ENCODE results near the gene DGCR8. TPM values are rescaled to one million over a fixed set of nuclear protein-coding genes. Genes with fewer than 3 reads are reported as not detected.

DGCR8 gene
- total RNA-seq, 1 donor, result 44.2 TPM

DNA sequence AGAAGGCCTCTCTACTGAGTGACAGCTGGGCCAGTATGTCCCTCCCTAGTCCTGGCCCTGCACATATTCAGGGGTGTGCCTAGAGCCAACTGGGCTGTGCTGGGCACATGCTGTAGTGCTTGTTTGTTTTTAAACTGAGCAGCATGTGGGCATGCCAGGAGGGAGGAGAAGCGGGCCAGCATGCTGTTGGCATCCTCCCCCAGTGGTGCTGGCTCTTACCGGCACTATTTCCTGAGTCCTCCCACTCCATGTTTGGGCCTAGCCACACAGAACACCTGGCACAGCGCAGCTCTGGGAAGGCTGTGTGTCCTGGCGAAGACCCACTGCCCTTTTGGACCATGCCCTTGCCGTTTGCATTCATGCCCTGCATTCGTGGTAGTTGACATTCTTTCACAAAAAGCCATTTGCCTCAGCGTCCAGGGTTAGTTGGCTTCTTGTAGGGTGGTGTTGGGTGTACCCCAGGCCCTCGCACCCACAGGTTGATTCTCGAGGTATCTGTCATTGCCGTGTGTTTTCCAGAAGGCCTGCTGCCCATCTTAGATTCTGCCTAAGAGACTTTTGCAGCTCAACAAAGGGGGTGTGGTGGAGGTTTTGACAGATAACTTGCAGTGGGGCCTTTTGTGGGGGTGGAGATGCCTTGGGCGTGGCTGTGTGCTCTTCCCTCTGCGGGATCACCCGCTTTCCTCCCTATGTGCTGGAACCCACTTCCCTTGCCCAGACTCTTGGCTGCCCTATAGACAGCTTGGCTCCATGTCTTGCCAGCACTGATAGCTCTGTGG lies 13.6 kb downstream of the DGCR8 start:
- Histone ChIP-seq H3K4me3 (ENCODE audit: insufficient read depth, low read length) (no peak overlapping the region), H3K27ac (ENCODE audit: low read depth, low read length) (no peak overlapping the region), H3K4me1 (ENCODE audit: insufficient read depth, low read length) (peaks cover 8% of the 10 kb centered on the region), H3K27me3 (ENCODE audit: insufficient read depth, low read length) (no peaks in the 10 kb centered on the region), H3K4me2 (ENCODE audit: insufficient read depth, low read length) (no peak overlapping the region), H3K9me3 (ENCODE audit: low read depth, low read length) (no peaks in the 10 kb centered on the region), H3K79me2 (ENCODE audit: insufficient read depth, low read length) (peaks cover 77% of the 10 kb centered on the region), H4K20me1 (ENCODE audit: insufficient read depth, low read length) (peaks cover 20% of the 10 kb centered on the region), H3K36me3 (ENCODE audit: insufficient read depth, low read length) (peaks cover 93% of the 10 kb centered on the region), H2AFZ (ENCODE audit: low read length) (no peak overlapping the region)
- TF ChIP-seq, protein P1, sequence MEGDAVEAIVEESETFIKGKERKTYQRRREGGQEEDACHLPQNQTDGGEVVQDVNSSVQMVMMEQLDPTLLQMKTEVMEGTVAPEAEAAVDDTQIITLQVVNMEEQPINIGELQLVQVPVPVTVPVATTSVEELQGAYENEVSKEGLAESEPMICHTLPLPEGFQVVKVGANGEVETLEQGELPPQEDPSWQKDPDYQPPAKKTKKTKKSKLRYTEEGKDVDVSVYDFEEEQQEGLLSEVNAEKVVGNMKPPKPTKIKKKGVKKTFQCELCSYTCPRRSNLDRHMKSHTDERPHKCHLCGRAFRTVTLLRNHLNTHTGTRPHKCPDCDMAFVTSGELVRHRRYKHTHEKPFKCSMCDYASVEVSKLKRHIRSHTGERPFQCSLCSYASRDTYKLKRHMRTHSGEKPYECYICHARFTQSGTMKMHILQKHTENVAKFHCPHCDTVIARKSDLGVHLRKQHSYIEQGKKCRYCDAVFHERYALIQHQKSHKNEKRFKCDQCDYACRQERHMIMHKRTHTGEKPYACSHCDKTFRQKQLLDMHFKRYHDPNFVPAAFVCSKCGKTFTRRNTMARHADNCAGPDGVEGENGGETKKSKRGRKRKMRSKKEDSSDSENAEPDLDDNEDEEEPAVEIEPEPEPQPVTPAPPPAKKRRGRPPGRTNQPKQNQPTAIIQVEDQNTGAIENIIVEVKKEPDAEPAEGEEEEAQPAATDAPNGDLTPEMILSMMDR (IDR thresholded peaks at IDR 0.05; ENCODE audit: extremely low read depth, low read depth, low read length), result no peak
- peak; percentile 38 for DNase-seq (ENCODE audit: insufficient read length, low spot score, missing footprints)

DNA sequence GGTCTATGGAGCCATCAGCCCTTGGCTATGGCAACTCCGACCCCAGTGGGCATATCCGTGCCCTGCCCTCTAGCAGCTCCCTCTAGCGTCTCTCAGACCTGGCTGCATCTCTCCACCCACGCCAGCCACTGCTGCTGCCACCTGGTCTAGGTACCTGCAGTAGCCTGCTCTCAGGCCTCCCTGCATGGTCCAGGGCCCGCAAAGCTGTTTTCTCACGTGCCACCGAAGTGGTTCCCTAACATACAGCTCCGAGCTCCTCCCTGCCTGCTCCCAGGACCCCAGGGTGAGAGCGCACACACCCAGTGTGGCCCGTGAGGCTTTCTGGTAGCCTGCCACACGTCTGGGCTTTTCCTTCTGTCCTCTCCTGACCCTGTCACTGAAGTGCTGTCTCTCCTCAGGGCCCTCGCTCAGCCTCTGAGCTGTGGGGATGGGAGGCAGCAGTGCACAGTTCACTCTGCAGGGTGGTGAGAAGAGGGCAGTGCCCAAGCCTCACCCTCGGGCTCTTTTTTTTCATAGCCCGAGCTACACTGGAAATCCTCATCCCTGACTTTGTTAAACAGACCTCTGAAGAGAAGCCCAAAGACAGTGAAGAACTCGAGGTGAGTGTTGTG lies 14.3 kb downstream of the DGCR8 start:
- Histone ChIP-seq H4K20me1 (ENCODE audit: insufficient read depth, low read length) (peaks cover 26% of the 10 kb centered on the region), H2AFZ (ENCODE audit: low read length) (no peak overlapping the region), H3K27me3 (ENCODE audit: insufficient read depth, low read length) (no peaks in the 10 kb centered on the region), H3K9me3 (ENCODE audit: low read depth, low read length) (no peaks in the 10 kb centered on the region), H3K27ac (ENCODE audit: low read depth, low read length) (no peak overlapping the region), H3K4me1 (ENCODE audit: insufficient read depth, low read length) (peaks cover 8% of the 10 kb centered on the region), H3K36me3 (ENCODE audit: insufficient read depth, low read length) (peaks cover 93% of the 10 kb centered on the region), H3K79me2 (ENCODE audit: insufficient read depth, low read length) (peaks cover 77% of the 10 kb centered on the region), H3K4me3 (ENCODE audit: insufficient read depth, low read length) (no peak overlapping the region), H3K4me2 (ENCODE audit: insufficient read depth, low read length) (no peak overlapping the region)
- TF ChIP-seq, protein P1 (IDR thresholded peaks at IDR 0.05; ENCODE audit: extremely low read depth, low read depth, low read length), result no peak
- peak; percentile 25 for DNase-seq (ENCODE audit: insufficient read length, low spot score, missing footprints)

DNA sequence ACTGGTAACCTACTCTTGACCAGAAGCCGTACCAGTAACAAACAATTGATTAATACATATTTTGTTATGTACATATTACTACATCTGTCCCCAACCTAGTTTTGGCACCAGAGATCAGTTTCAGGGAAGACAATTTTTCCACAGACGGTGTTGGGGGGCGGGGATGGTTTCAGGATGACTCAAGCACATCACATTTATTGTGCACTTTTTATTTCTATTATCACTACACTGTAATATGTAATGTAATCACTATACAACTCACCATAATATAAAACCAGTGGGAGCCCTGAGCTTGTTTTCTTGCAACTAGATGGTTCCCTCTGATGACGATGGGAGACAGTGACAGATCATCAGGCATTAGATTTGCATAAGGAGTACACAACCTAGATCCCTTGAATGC lies 15.5 kb downstream of the DGCR8 start:
- Histone ChIP-seq H3K9me3 (ENCODE audit: low read depth, low read length) (no peaks in the 10 kb centered on the region), H3K4me1 (ENCODE audit: insufficient read depth, low read length) (peaks cover 2% of the 10 kb centered on the region), H2AFZ (ENCODE audit: low read length) (no peak overlapping the region), H3K27me3 (ENCODE audit: insufficient read depth, low read length) (no peaks in the 10 kb centered on the region), H3K4me3 (ENCODE audit: insufficient read depth, low read length) (no peak overlapping the region), H3K27ac (ENCODE audit: low read depth, low read length) (no peak overlapping the region), H3K4me2 (ENCODE audit: insufficient read depth, low read length) (no peak overlapping the region), H3K36me3 (ENCODE audit: insufficient read depth, low read length) (peaks cover 91% of the 10 kb centered on the region), H4K20me1 (ENCODE audit: insufficient read depth, low read length) (peaks cover 20% of the 10 kb centered on the region), H3K79me2 (ENCODE audit: insufficient read depth, low read length) (peaks cover 81% of the 10 kb centered on the region)
- TF ChIP-seq, protein P1 (IDR thresholded peaks at IDR 0.05; ENCODE audit: extremely low read depth, low read depth, low read length), result no peak
- peak; percentile 39 for DNase-seq (ENCODE audit: insufficient read length, low spot score, missing footprints)

Measured in osteoblast (primary cell).